K562 (cell line): ENCODE measurements around the gene SLC52A1. TPM values are rescaled to one million over a fixed set of nuclear protein-coding genes. Genes with fewer than 3 reads are reported as not detected.

Experiments
- ATAC-seq: fragments of 200-7000 bp; cut with Tn5 transposase; 3 replicates; pipeline ENCODE4 v1.9.1; 2020; ENCODE audit warnings: moderate library complexity
- BruUV-seq: library from RNA; stranded (reverse); fragments of 400-500 nt; replicated peaks from 2 replicates; lab custom pipeline; 2021; lab: Mats Ljungman, UMichigan
- CTCF ChIA-PET: fragments of 300-600 bp; formaldehyde crosslinking; extraction: SDS; loops from one replicate; lab custom pipeline; 2021; ENCODE audit warnings: low intra/inter-chr PET ratio; lab: Yijun Ruan, JAX
- POLR2A ChIA-PET: fragments of 300-600, 350-650 bp; sonication (Branson Sonifier 250); formaldehyde crosslinking; extraction: SDS; loops from one replicate; lab custom pipeline; 2021; ENCODE audit warnings: antibody characterized with exemption, inconsistent platforms; lab: Yijun Ruan, JAX
- DNase-seq, 4 experiments: peaks; one replicate each; pipeline versions ENCODE4 v3.0.0 to v3.0.0-alpha.2; 2011 to 2018; ENCODE audit warnings: low spot score in 3 of 4, mixed read lengths in 3 of 4; ENCODE audit errors: extremely low read depth in 1 of 4
- FAIRE-seq: peaks from 2 replicates; lab custom pipeline; 2011; peaks lifted over from hg19 to GRCh38; lab: Jason Lieb, UNC
- H2AFZ ChIP-seq: 2 replicates; pipeline ENCODE4 v1.6.0; 2011; ENCODE audit warnings: low read depth, low read length, control low read depth, inconsistent platforms
- H3K27ac ChIP-seq: fragments of 200-600 bp; 3 replicates; pipeline ENCODE4 v1.8.0; 2011; ENCODE audit warnings: low read depth, mild to moderate bottlenecking, control low read depth, inconsistent platforms, low read length, moderate library complexity, mixed read lengths; ENCODE audit errors: extremely low read depth
- H3K27me3 ChIP-seq, 2 experiments: fragments of 300-600 bp in 1 of 2; 2 replicates in 1 of 2; 3 replicates in 1 of 2; pipeline versions ENCODE4 v1.6.0 to v1.8.0; 2011; ENCODE audit warnings: inconsistent platforms in 2 of 2, low read length in 2 of 2, mild to moderate bottlenecking in 1 of 2, mixed read lengths in 1 of 2, moderate library complexity in 1 of 2; ENCODE audit not compliant: control insufficient read depth in 2 of 2, insufficient read depth in 2 of 2
- H3K36me3 ChIP-seq: fragments of 300-600 bp; 3 replicates; pipeline ENCODE4 v1.8.0; 2011; ENCODE audit warnings: mild to moderate bottlenecking, low read length, inconsistent platforms; ENCODE audit not compliant: control insufficient read depth, insufficient read depth
- H3K4me1 ChIP-seq, 2 experiments: fragments of 200-600 bp in 1 of 2; replicated peaks in 1 of 2; 2 replicates in 1 of 2; 3 replicates in 1 of 2; pipeline versions ENCODE4 v1.5.1 to v1.8.0; 2011; ENCODE audit warnings: inconsistent platforms in 2 of 2, low read length in 2 of 2, mild to moderate bottlenecking in 1 of 2, mixed read lengths in 1 of 2, moderate library complexity in 1 of 2; ENCODE audit not compliant: control insufficient read depth in 2 of 2, insufficient read depth in 2 of 2
- H3K4me2 ChIP-seq: 2 replicates; pipeline ENCODE4 v1.6.1; 2011; ENCODE audit warnings: low read length, control low read depth, inconsistent platforms, mixed read lengths; ENCODE audit not compliant: insufficient read depth
- H3K4me3 ChIP-seq: fragments of 200-600 bp; sonication (generic), shearing (Covaris generic); 2 replicates; pipeline ENCODE4 v1.5.1; 2016; ENCODE audit warnings: control low read depth, inconsistent platforms
- H3K79me2 ChIP-seq: fragments of 200-600 bp; 3 replicates; pipeline ENCODE4 v1.8.0; 2011; ENCODE audit warnings: low read length, inconsistent platforms; ENCODE audit not compliant: control insufficient read depth, insufficient read depth
- H3K9ac ChIP-seq, 2 experiments: 2 replicates each; pipeline versions ENCODE4 v1.6.0 to v1.6.1; 2011; ENCODE audit warnings: low read depth in 2 of 2, low read length in 2 of 2, control low read depth in 1 of 2, inconsistent platforms in 1 of 2, mild to moderate bottlenecking in 1 of 2, mixed read lengths in 1 of 2; ENCODE audit not compliant: insufficient read depth in 1 of 2
- H3K9me1 ChIP-seq: one replicate; pipeline ENCODE4 v1.6.0; 2011; ENCODE audit warnings: inconsistent platforms, mild to moderate bottlenecking, low read length, moderate library complexity; ENCODE audit not compliant: control insufficient read depth, insufficient read depth
- H3K9me3 ChIP-seq: replicated peaks from 2 replicates; pipeline ENCODE4 v1.5.1; 2011; ENCODE audit warnings: low read depth, low read length, inconsistent platforms; ENCODE audit not compliant: control insufficient read depth, insufficient read depth
- H4K20me1 ChIP-seq: replicated peaks from 2 replicates; pipeline ENCODE4 v1.6.1; 2011; ENCODE audit warnings: low read length, inconsistent platforms, mixed read lengths; ENCODE audit not compliant: control insufficient read depth, insufficient read depth
- C11orf30 ChIP-seq: fragments of 450-650 bp; IDR thresholded peaks from 2 replicates; pipeline ENCODE4 v1.6.1; 2016; ENCODE audit warnings: low read depth, mild to moderate bottlenecking
- CBX3 ChIP-seq, 2 experiments: IDR thresholded peaks; 1 replicate in 1 of 2; 2 replicates in 1 of 2; pipeline ENCODE4 v1.6.1; 2012; ENCODE audit warnings: inconsistent platforms in 2 of 2, low read length in 2 of 2, borderline replicate concordance in 1 of 2, control low read depth in 1 of 2
- CC2D1A ChIP-seq: fragments of 450-650 bp; IDR thresholded peaks from 2 replicates; pipeline ENCODE4 v1.6.1; 2017; ENCODE audit warnings: mild to moderate bottlenecking
- HCFC1 ChIP-seq: IDR thresholded peaks from 2 replicates; pipeline ENCODE4 v1.6.1; 2012; ENCODE audit warnings: low read depth, low read length, improper control_type of control experiment
- KLF13 ChIP-seq: fragments of 450-650 bp; IDR thresholded peaks from 2 replicates; pipeline ENCODE4 v1.6.1; 2016; ENCODE audit warnings: missing genetic modification characterization, low read depth, mild to moderate bottlenecking, missing compliant biosample characterization, moderate library complexity, borderline replicate concordance
- MAFG ChIP-seq: fragments of 450-650 bp; conservative IDR thresholded peaks from 2 replicates; pipeline ENCODE4 v1.6.1; 2016; ENCODE audit warnings: missing genetic modification characterization, missing compliant biosample characterization
- NFE2 ChIP-seq: IDR thresholded peaks from 2 replicates; pipeline ENCODE4 v1.6.1; 2014; ENCODE audit warnings: antibody characterized with exemption, low read depth
- NFE2L1 ChIP-seq: fragments of 450-650 bp; IDR thresholded peaks from 2 replicates; pipeline ENCODE4 v1.6.1; 2016; ENCODE audit warnings: missing genetic modification characterization, low read depth, mild to moderate bottlenecking, missing compliant biosample characterization, moderate library complexity, borderline replicate concordance
- PTRF ChIP-seq: fragments of 450-650 bp; IDR thresholded peaks from 2 replicates; pipeline ENCODE4 v1.6.1; 2016; ENCODE audit warnings: mild to moderate bottlenecking, missing genetic modification characterization, missing compliant biosample characterization
- SNIP1 ChIP-seq: fragments of 450-650 bp; IDR thresholded peaks from 2 replicates; pipeline ENCODE4 v1.7.1; 2017; ENCODE audit warnings: low read depth, mild to moderate bottlenecking
- TCF7L2 ChIP-seq: fragments of 150-350 bp; IDR thresholded peaks from 2 replicates; pipeline ENCODE4 v1.6.1; 2016; ENCODE audit warnings: low read depth, mild to moderate bottlenecking, low read length, moderate library complexity
- ZNF316 ChIP-seq: fragments of 450-650 bp; IDR thresholded peaks from 2 replicates; pipeline ENCODE4 v1.6.1; 2016
- WGBS: fragments of 100-300 bp; shearing (Covaris generic); methylation state at CpG from one replicate; pipeline ENCODE4 v1.1.6; 2016; ENCODE audit warnings: low coverage, mixed read lengths; ENCODE audit not compliant: insufficient coverage; ENCODE audit errors: missing lambda C conversion rate; 5-methylcytosine and 5-hydroxymethylcytosine counted together
- in situ Hi-C: fragments of 300-500 bp; cut with MboI; formaldehyde crosslinking; loops from 4 replicates; pipeline ENCODE4 v1.15.0; 2018; ENCODE audit warnings: inconsistent platforms, mixed read lengths
- intact Hi-C: fragments of 100-400 bp; cut with micrococcal nuclease; formaldehyde crosslinking; loops from 2 replicates; pipeline ENCODE4 v1.14.2; 2022
- polyA plus RNA-seq, 8 experiments: library from polyadenylated mRNA; depleted of rRNA in 4 of 8; stranded (reverse) in 5 of 8; unstranded in 3 of 8; fragments of >200 nt; fragmentation: Nextera tagmentation in 2 of 8; fragmentation: Illumina TruSeq in 1 of 8; extraction: Ambion mirVana in 2 of 8; extraction: Trizol in 1 of 8; gene quantifications; 2 replicates each; pipeline versions ENCODE4 v1.2.1 to v1.2.3, GENCODE V29; 2011 to 2014; ENCODE audit warnings: inconsistent platforms in 1 of 8, missing spikeins in 1 of 8
- total RNA-seq, 7 experiments: library from RNA; depleted of rRNA in 6 of 7; stranded (reverse); fragments of >200 nt in 6 of 7; fragmentation: Illumina TruSeq in 2 of 7; extraction: Trizol in 2 of 7; gene quantifications; 2 replicates each; pipeline versions ENCODE4 v1.2.1 to v1.2.3, GENCODE V29; 2011 to 2021; ENCODE audit warnings: low replicate concordance in 1 of 7
- TF ChIP-seq, protein P1 (sequence below), 2 experiments: IDR thresholded peaks in 1 of 2; conservative IDR thresholded peaks in 1 of 2; 2 replicates each; pipeline ENCODE4 v1.6.1; 2016; ENCODE audit warnings: low read depth in 2 of 2, mild to moderate bottlenecking in 1 of 2, missing compliant biosample characterization in 1 of 2, missing genetic modification characterization in 1 of 2, moderate library complexity in 1 of 2

Gene SLC52A1
- total and polyA plus RNA-seq, 9 of the 15 experiments (the other 6 are each of a cell fraction or from before 2014, with no cell fraction given): 0.04 TPM; not detected in 8

DNA sequence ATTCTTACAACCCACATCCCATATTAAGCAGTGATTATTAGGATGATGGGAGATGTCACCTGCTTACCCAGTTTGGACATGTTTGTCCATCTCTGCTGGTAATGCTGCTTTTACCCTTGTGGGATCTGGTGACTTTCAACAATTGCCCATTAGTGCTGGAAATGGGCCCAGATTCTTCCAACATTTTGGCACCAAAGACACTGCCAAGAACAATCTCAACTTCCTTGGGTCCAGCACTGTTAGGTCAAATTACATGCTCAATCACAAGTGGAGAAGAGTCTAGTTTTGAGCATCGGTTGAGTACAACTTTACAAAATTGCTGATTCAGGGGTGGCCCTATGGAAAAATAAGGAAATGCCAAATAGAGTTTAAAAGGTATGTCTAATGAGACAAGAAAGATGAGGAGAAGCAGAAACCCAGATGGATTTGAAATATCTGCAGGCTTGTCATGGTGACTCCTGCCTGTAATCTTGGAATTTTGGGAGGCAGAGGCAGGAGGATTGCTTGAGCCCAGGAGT is 30.1 kb upstream of the SLC52A1 start:
- H3K27ac ChIP-seq: no peak overlapping the region
- no peak overlapping the region for H3K9ac ChIP-seq
- H3K9me3 ChIP-seq: no peaks in the 10 kb centered on the region
- TF ChIP-seq ZNF316: peak; percentile 60
- 0 out of 2 replicates have a peak, but pooled peaks have one; percentile 26 for TF ChIP-seq MAFG (tag)
- no peak for TF ChIP-seq PTRF (tag)
- no peak for TF ChIP-seq TCF7L2
- TF ChIP-seq C11orf30: peak; percentile 59; the same call in 1 of the 2 replicates
- in situ Hi-C loops (loop anchor here (10.0 kb wide), 1 partner anchor 150 kb away; no protein-coding TSS in a partner anchor), intact Hi-C loops (no loop called here)
- FAIRE-seq (no peak), ATAC-seq (no peak), DNase-seq (no peak)
- H2AFZ ChIP-seq: no peak overlapping the region
- no peaks in the 10 kb centered on the region for H3K9me1 ChIP-seq
- no peak overlapping the region for H3K4me3 ChIP-seq
- no peaks in the 10 kb centered on the region for H3K36me3 ChIP-seq
- BruUV-seq: no TSS peak
- ChIA-PET POLR2A (no interaction called here), CTCF (no interaction called here)
- no peaks in the 10 kb centered on the region for H4K20me1 ChIP-seq
- WGBS: 6% methylated on average over 1 of the region's 1 CpG
- no peaks in the 10 kb centered on the region; a peak in 1 of 5 replicates for H3K27me3 ChIP-seq
- H3K4me2 ChIP-seq: no peak overlapping the region
- no peaks in the 10 kb centered on the region for H3K79me2 ChIP-seq
- H3K4me1 ChIP-seq: no peaks in the 10 kb centered on the region; a peak in 1 of 5 replicates

DNA sequence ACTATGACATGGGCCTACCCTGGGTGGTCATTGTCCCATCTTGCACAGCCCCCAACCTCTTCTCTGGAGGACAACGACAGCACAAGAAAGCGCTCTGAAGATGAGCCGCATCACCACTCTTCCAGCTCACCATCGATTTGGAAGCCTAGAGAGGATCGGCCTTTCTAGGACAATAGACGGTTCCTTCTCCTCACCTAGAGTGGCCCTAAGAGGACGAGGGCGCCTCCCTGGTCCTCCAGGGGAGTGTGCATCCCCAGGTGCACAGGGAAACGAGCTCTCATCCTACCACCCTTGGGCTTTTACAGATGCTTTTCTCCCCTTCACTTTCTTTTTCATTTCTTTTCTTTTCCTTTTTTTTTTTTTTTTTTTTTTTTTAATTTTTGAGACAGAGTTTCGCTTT is 20.3 kb upstream of the SLC52A1 start:
- no peaks in the 10 kb centered on the region for H3K9me1 ChIP-seq
- no peaks in the 10 kb centered on the region for H3K79me2 ChIP-seq
- H3K9ac ChIP-seq: no peak overlapping the region
- in situ Hi-C loops (no loop called here), intact Hi-C loops (no loop called here)
- H3K36me3 ChIP-seq: no peaks in the 10 kb centered on the region
- H3K4me1 ChIP-seq: no peaks in the 10 kb centered on the region
- no TSS peak for BruUV-seq
- ATAC-seq: peak; percentile 89
- CTCF ChIA-PET: no interaction called here
- H3K27ac ChIP-seq: no peak overlapping the region
- POLR2A ChIA-PET: no interaction called here
- 39% methylated on average over 6 of the region's 10 CpGs for WGBS
- no peaks in the 10 kb centered on the region for H4K20me1 ChIP-seq
- H3K27me3 ChIP-seq: no peaks in the 10 kb centered on the region
- H2AFZ ChIP-seq: no peak overlapping the region
- H3K9me3 ChIP-seq: no peaks in the 10 kb centered on the region
- peak; percentile 21 to 56 (median 36) for DNase-seq
- FAIRE-seq: peak; percentile 57
- no peak overlapping the region for H3K4me3 ChIP-seq
- H3K4me2 ChIP-seq: no peak overlapping the region
- peak; percentile 43 for TF ChIP-seq HCFC1
- no peak for TF ChIP-seq NFE2
- peak; percentile 91 for TF ChIP-seq SNIP1
- peak; percentile 51 for TF ChIP-seq CC2D1A
- no peak for TF ChIP-seq NFE2L1
- TF ChIP-seq CBX3 (IDR thresholded peaks at IDR 0.05; ENCODE audit: borderline replicate concordance in 1 of 2, low read length in 2 of 2): 0 out of 3 replicates have a peak, but pooled peaks of 1 of the 2 experiments have one; percentile 47
- no peak for TF ChIP-seq KLF13 (tag)
- TF ChIP-seq, protein P1, sequence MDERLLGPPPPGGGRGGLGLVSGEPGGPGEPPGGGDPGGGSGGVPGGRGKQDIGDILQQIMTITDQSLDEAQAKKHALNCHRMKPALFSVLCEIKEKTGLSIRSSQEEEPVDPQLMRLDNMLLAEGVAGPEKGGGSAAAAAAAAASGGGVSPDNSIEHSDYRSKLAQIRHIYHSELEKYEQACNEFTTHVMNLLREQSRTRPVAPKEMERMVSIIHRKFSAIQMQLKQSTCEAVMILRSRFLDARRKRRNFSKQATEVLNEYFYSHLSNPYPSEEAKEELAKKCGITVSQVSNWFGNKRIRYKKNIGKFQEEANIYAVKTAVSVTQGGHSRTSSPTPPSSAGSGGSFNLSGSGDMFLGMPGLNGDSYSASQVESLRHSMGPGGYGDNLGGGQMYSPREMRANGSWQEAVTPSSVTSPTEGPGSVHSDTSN (CRISPR knock-in tag; IDR thresholded peaks at IDR 0.05; ENCODE audit: low read depth): no peak
- TF ChIP-seq, protein P1 (tag; conservative IDR thresholded peaks at IDR 0.05; ENCODE audit: low read depth): no peak
